ENCODE results near the gene LHX2. TPM values are rescaled to one million over a fixed set of nuclear protein-coding genes. Genes with fewer than 3 reads are reported as not detected.

LHX2 gene
- polyA plus RNA-seq, 3 donors, result 0.12 TPM; not detected in 2

DNA sequence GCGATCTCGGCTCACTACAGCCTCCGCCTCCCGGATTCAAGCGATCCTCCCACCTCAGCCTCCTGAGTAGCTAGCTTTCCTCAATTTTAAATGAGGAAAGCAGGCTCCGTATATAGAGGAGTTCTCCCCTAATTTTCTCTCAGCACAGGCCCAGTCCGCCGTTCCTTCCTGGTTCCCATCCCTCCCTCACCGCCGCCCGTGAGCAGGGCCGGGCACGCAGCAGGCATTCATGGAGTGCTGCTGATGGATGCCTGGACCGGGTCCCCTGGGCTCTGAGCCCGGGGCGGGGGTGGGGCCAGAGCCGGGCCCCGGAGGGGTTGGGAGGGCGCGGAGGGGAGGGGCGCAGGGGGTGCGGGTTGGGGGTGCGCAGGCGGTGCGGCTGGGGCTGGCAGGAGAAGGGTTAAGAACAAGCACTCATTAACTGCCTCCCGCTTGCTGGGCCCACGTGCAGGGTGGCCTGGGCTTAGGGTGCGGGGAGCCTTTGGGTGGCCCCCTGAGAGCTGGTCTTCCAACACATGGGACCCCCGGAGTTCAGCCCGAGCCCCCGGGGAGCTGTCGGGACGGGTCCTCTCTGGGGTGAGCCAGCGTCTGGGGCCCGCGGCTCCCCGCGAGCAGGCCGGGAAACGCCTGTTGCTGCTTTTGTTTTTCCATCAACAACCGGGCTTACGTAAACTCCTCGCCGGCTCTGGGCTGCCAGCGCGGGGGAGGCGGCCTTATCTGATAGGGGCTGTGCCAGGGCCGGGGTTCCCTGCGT is 33.7 kb downstream of the LHX2 start:
- H3K27ac Mint-ChIP-seq, result no peak overlapping the region
- 4% methylated on average over 32 of the region's 49 CpGs for WGBS (ENCODE audit: insufficient coverage)
- H3K36me3 Mint-ChIP-seq, result peaks cover 0 to 4% of the 10 kb centered on the region in 2 donors
- intact Hi-C loops (cut with micrococcal nuclease), result no loop called here
- no peak for DNase-seq
- no peaks in the 10 kb centered on the region for H4K20me1 ChIP-seq (ENCODE audit: insufficient read depth, low read length)
- H3K4me2 ChIP-seq (replicated peaks; ENCODE audit: extremely low read depth, low read length, poor library complexity, severe bottlenecking), result peak overlapping the region; percentile 15
- no peaks in the 10 kb centered on the region for H3K79me2 ChIP-seq (ENCODE audit: insufficient read depth, low read length)
- H3K4me1 ChIP-seq (ENCODE audit: control insufficient read depth in 1 of 2, insufficient read depth in 2 of 2, low read length in 2 of 2), result peaks cover 8 to 20% of the 10 kb centered on the region in 2 donors
- H3K9me3 Mint-ChIP-seq, result peaks cover 0 to 7% (median 3%) of the 10 kb centered on the region in 7 donors
- no peak overlapping the region for H3K27ac ChIP-seq (ENCODE audit: low read depth in 1 of 2, low read length in 2 of 2)
- no peak overlapping the region for H2AFZ ChIP-seq (ENCODE audit: insufficient read depth, low read depth, low read length, poor library complexity, severe bottlenecking)
- H3K4me3 ChIP-seq (replicated peaks in 1 of 3; ENCODE audit: low read depth in 2 of 3, low read length in 3 of 3), result no peak overlapping the region
- peaks cover 0 to 6% of the 10 kb centered on the region in 2 donors for H3K9me3 ChIP-seq (replicated peaks in 1 of 2; ENCODE audit: control insufficient read depth in 1 of 2, insufficient read depth in 1 of 2, low read length in 2 of 2)
- H3K4me3 Mint-ChIP-seq, result peak overlapping the region in 1 of 2 donors; percentile 82
- peaks cover 71 to 90% (median 80%) of the 10 kb centered on the region in 3 donors for H3K27me3 Mint-ChIP-seq (ENCODE audit: low read depth in 3 of 3)
- H3K27me3 ChIP-seq (ENCODE audit: control insufficient read depth in 2 of 2, insufficient read depth in 2 of 2, low read length in 2 of 2), result peaks cover 39 to 78% of the 10 kb centered on the region in 2 donors
- peaks cover 16% of the 10 kb centered on the region for H3K4me1 Mint-ChIP-seq
- TF ChIP-seq, protein P1, sequence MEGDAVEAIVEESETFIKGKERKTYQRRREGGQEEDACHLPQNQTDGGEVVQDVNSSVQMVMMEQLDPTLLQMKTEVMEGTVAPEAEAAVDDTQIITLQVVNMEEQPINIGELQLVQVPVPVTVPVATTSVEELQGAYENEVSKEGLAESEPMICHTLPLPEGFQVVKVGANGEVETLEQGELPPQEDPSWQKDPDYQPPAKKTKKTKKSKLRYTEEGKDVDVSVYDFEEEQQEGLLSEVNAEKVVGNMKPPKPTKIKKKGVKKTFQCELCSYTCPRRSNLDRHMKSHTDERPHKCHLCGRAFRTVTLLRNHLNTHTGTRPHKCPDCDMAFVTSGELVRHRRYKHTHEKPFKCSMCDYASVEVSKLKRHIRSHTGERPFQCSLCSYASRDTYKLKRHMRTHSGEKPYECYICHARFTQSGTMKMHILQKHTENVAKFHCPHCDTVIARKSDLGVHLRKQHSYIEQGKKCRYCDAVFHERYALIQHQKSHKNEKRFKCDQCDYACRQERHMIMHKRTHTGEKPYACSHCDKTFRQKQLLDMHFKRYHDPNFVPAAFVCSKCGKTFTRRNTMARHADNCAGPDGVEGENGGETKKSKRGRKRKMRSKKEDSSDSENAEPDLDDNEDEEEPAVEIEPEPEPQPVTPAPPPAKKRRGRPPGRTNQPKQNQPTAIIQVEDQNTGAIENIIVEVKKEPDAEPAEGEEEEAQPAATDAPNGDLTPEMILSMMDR (IDR thresholded peaks at IDR 0.05), result no peak
- no peak overlapping the region for H3K9ac ChIP-seq (ENCODE audit: insufficient read depth, low read length, poor library complexity, severe bottlenecking)
- H3K36me3 ChIP-seq (replicated peaks in 1 of 2; ENCODE audit: control insufficient read depth in 1 of 2, insufficient read depth in 2 of 2, low read length in 2 of 2), result no peaks in the 10 kb centered on the region

DNA sequence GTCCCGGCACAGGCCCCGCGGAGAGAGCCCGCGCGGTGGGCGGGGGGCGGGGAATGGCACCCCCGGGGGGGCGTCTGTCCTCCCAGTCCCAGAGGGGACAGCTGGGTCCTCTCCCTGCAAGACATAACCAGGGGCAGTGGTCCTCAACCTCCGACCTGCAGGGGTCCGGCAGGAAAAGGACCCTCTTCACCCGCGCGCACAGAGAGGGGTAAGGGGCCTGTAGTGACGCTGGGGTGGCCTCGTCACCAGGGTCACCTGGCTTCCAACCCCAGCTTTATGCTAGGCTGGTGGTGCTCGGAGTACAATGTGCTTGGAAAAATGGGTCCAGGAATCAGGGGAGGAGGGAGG is 34.2 kb downstream of the LHX2 start:
- Mint-ChIP-seq H3K4me1 (peaks cover 12% of the 10 kb centered on the region), H3K27me3 (ENCODE audit: low read depth in 3 of 3) (peaks cover 72 to 89% (median 76%) of the 10 kb centered on the region in 3 donors), H3K4me3 (peak overlapping the region in 1 of 2 donors; percentile 74), H3K9me3 (peaks cover 0 to 7% (median 3%) of the 10 kb centered on the region in 7 donors), H3K27ac (no peak overlapping the region), H3K36me3 (peaks cover 0 to 4% of the 10 kb centered on the region in 2 donors)
- H3K27me3 ChIP-seq (ENCODE audit: control insufficient read depth in 2 of 2, insufficient read depth in 2 of 2, low read length in 2 of 2), result peaks cover 35 to 74% of the 10 kb centered on the region in 2 donors
- no peaks in the 10 kb centered on the region for H4K20me1 ChIP-seq (ENCODE audit: insufficient read depth, low read length)
- intact Hi-C loops (cut with micrococcal nuclease), result no loop called here
- H3K9ac ChIP-seq (ENCODE audit: insufficient read depth, low read length, poor library complexity, severe bottlenecking), result no peak overlapping the region
- no peak overlapping the region for H3K4me2 ChIP-seq (replicated peaks; ENCODE audit: extremely low read depth, low read length, poor library complexity, severe bottlenecking)
- no peak overlapping the region for H3K27ac ChIP-seq (ENCODE audit: low read depth in 1 of 2, low read length in 2 of 2)
- H3K9me3 ChIP-seq (replicated peaks in 1 of 2; ENCODE audit: control insufficient read depth in 1 of 2, insufficient read depth in 1 of 2, low read length in 2 of 2), result peaks cover 0 to 6% of the 10 kb centered on the region in 2 donors
- 16% methylated on average over 13 of the region's 18 CpGs for WGBS (ENCODE audit: insufficient coverage)
- no peak overlapping the region for H3K4me3 ChIP-seq (replicated peaks in 1 of 3; ENCODE audit: low read depth in 2 of 3, low read length in 3 of 3)
- H3K79me2 ChIP-seq (ENCODE audit: insufficient read depth, low read length), result no peaks in the 10 kb centered on the region
- TF ChIP-seq, protein P1 (IDR thresholded peaks at IDR 0.05), result no peak
- H3K4me1 ChIP-seq (ENCODE audit: control insufficient read depth in 1 of 2, insufficient read depth in 2 of 2, low read length in 2 of 2), result peaks cover 5 to 15% of the 10 kb centered on the region in 2 donors
- DNase-seq, result no peak
- H2AFZ ChIP-seq (ENCODE audit: insufficient read depth, low read depth, low read length, poor library complexity, severe bottlenecking), result no peak overlapping the region
- H3K36me3 ChIP-seq (replicated peaks in 1 of 2; ENCODE audit: control insufficient read depth in 1 of 2, insufficient read depth in 2 of 2, low read length in 2 of 2), result no peaks in the 10 kb centered on the region

All from CD14-positive monocyte (primary cell).